Renal cortex interstitium (tissue), 11 donors: ENCODE measurements around the gene GUCY2C. TPM values are rescaled to one million over a fixed set of nuclear protein-coding genes. Genes with fewer than 3 reads are reported as not detected.
"Not testable (repeated sequence)": the region's sequence is repeated elsewhere in the genome, so short reads cannot be mapped to it uniquely, and the experiment has no call there.

ENCODE experiments used
- DNase-seq, 11 donors: peaks; one replicate each; pipeline ENCODE4 v3.0.0-alpha.2; 2013; ENCODE audit warnings: low read depth in 9 of 11, low spot score in 4 of 11; ENCODE audit errors: extremely low read depth in 1 of 11
- polyA plus RNA-seq, 3 donors: library from polyadenylated mRNA; unstranded; fragments of 120-200 nt; gene quantifications; one replicate each; pipeline ENCODE4 v1.2.1, GENCODE V29; 2013; ENCODE audit not compliant: insufficient read length in 3 of 3

GUCY2C gene
- polyA plus RNA-seq, 3 donors = 0.47 to 0.86 (median 0.51) TPM

DNA sequence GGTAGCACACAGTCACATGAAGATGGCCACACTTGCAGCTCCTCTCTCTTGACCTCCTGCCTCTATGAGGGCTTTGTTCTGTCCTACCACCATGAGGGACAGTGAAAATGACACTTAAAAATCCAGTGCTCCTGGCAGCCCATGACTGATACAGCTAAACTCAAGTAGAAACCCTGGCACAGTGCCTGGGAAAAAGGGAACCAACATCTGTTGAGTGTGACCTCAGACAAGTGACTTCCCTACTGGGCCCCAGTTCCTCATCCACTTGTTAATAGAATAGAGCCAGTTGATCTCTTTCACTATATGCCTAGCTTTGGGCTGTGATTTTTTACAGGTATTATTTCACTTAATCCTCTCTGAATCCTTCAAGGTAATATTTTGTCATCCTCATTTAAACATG, 4.8 kb downstream of the GUCY2C start:
- DNase-seq = no peak

DNA sequence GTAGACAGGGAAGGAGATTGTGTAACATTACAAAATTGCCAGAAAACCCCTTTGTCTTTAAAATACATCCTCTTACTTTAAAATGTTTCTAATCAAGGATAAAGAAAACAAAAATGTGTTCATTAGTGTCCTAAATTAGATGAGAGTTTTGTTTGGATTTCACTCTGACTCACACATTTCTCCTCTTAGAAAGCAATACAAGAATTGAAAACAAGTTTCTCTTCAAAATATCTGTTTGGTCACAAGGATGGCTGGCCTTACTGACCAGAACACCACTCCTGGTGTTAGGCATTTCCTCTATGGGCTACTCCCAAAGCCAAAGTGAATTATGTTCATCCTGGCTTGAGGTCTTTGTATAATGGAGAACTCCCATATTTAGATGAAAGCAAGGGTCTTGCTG, 6.4 kb downstream of the GUCY2C start:
- DNase-seq = no peak

DNA sequence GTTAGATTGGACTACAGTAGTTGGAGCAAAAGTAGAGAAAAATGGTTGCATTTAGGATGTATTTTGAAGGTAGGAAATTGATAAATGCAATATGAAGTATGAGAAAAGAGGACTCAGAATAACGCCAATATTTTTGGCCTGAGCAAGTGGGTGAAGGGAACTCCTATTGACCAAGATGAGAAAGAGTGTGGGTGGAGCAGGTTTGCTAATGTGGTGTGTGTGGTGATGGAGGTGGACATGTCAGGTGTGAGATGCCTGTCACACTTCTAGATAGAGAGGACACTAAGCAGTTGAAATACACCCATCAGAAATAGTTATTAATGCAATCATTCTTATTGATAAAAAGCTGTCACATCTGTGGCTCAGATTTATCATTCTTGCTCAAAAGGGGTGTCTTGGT, 7.3 kb downstream of the GUCY2C start:
- DNase-seq = no peak

DNA sequence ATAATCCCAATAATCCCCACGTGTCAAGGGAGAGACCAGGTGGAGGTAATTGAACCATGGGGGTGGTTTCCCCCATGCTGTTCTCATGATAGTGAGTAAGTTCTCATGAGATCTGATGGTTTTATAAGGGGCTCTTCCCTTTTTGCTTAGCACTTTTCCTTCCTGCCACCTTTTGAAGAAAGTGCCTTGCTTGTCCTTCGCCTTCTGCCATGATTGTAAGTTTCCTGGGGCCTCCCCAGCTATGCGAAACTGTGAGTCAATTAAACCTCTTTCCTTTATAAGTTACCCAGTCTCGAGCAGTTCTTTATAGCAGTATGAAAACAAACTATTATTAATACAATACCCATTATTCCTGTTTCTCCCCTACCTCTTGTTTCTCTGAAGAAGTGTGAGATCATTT, 14.2 kb downstream of the GUCY2C start:
- not testable (repeated sequence) for DNase-seq

DNA sequence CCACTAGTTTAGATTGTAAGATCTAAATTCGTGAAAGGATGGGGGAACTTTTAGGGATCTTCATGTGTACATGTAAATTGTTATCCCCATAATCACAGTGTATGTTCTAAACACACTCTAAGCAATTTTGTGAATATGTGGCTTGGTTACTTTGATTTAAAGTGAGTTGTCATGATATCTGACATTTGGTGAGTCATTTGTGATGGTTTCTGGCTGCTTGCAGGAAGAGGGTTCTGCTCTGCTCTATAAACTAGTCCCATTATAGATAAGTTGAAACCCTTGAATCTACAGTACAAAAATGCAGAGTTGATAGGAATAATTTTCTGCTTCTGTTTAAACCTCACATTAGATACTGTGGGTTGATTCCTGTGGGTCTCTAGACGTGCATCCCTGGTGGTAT, 14.8 kb downstream of the GUCY2C start:
- no peak for DNase-seq

DNA sequence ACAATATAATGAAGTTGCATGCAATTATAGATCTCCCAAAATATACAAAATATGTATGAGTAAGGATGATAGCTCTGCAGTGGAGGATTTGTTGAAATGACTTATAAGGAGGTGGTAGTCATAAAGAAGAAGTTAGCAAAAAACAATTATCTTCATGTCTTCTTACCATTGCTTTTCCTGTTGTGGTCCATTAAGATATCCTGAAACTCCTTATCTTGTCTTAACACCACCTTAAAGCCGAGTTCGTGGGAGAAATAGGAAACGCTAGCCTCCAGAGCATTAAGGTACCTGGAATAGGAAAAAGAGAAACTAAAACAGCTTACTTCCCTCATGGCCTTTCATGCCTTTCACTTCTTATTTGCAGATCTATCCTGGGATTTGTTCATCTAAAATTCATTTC, 15.2 kb downstream of the GUCY2C start:
- DNase-seq = no peak

DNA sequence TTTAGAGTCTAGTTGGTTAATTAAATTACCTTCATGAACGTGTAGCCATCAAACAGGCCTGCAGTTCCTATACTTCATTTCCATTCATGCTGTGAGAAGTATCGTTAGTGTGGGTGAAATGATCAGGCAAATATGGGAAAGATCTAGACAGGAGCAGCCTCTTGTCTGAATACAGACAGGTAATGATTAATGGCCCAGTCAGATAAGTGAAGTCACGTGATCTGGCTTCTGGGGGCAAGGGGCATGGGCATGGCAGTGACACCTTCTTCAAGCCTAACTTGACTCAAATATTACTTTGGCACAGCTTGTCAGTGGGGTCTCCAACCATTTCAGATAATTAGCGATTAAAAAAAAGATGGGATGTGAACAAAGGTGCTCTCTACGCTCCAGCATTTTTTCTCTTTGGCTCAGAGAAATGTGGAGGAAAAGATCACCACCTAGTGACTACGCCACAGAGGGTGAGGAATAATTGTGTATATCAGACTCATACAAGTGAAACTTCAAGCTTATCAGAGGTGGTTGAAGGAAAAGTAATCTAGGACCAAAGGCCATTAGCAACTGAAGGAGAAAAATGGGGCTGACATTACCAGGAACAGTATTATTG, 17.8 kb downstream of the GUCY2C start:
- DNase-seq = no peak

DNA sequence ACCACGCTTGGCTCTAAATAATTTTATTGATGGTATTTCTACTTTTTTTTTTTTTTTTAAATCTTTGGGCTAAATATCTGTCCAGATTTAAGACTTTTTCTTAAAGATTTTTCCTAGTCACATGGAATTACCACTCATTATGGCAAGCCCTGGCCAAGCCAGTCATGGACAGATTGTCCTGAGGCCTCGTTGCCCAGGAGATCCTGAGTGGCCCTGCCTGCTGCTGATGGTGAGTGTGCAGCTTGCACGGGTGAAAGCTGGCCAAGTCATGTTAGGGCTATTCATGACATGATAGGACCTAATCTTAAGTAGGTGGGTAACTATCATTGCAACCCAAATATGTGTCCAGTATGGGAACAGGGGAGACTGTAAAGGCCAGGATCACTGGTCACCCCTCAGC, 27.8 kb downstream of the GUCY2C start:
- DNase-seq = no peak

DNA sequence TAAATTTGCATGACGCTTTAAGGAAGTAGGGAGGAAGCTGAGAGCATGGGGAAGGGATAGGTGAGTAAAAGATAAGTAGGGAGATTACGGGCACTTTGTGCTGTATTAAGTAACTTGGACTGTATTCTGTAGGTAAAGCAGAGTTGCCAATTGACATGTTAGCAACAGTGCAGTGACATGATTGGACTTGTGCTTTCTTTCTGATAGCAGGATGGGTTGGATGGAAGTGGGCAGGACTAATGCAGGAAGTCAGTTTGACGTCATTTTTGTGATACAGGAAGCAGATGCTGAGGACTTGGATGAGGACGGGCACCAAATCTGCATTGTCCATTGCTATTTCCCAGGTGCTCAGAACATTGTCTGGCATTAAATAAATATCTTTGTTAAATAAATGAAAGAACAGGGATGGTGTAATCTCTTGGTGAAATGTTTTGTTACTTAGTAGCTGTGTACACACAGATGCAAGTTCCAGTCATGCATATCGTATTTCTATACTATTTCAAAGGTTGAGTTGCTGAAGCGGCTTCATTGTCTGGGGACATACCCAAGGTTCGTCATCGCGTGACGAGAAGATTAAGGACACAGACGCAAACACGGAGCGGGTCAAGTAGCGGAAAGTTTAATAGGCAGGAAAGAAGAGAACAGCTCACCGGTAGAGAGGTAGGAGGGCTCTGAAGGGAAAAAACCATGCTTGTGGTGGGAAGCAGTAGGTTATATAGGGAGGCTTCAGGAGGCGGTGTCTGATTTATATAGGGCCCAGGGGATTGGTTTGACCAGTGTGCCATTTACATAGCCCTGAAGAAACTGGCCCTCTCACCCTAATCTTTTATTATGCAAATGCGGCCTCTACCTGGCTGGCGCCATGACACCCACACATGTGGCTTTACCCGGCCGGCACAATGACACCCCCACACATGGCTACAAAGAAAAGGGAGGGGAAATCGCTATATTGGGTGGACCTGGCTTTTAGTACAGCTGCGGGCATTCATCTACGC, 30.7 kb downstream of the GUCY2C start:
- peak in 1 of 11 donors; percentile 2 for DNase-seq

DNA sequence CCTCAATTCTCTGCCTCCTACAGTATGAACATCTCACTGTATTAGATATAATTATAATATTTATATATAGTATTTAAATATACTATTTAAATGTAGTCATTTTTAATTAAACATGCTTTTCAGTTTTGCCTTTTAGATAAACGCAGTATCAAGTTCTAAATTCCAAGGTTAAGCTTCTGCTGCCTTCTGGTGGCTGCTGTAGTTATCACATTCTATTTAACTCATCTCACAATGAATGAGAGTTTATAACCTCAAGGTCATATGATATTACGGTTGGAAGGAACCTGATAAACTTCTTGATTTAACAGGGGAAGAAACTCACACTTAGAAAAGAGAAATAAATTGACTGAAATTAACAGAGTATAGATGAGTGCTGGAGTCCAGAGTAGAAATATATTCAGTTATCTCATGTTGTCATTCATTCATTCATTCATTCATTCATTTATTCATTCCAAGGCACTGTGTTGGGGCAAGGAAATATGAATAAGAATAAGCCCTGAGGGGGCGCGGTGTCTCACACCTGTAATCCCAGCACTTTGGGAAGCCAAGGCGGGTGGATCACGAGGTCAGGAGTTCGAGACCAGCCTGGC, 31.9 kb downstream of the GUCY2C start:
- DNase-seq = peak in 5 of 11 donors; percentile 6 to 43 (median 17)

DNA sequence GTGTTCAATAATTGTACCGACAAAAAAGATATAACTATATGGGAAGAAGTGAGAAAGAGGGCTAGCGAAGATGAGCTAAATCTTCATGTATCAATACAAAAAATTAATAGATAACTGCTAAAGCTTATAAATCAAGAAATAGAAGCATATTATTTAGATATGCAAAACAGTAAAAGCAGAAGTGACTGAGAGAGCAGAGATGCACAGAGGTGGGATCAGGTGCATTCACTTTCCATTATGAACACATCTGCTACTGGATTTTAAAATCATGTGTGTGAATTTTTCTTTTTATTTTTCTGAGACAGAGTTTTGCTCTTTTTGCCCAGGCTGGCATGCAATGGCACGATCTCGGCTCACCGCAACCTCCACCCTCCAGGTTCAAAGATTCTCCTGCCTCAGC, 33.4 kb downstream of the GUCY2C start:
- no peak for DNase-seq

DNA sequence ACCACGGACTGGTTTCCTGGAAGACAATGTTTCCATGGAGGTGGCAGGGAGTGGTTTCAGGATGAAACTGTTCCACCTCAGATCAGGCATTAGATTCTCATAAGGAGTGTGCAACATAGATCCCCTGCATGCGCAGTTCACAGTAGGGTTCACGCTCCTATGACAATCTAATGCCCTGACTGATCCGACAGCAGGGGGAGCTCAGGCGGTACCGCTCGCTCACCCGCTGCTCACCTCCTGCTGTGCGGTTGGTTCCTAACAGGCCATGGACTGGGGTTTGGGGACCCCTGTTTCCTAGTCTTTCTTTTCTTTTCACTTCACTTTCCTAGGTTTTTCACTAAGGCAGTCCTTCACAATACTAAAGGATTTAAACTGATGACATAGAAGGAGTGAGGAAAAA, 39.6 kb downstream of the GUCY2C start:
- DNase-seq = no peak

DNA sequence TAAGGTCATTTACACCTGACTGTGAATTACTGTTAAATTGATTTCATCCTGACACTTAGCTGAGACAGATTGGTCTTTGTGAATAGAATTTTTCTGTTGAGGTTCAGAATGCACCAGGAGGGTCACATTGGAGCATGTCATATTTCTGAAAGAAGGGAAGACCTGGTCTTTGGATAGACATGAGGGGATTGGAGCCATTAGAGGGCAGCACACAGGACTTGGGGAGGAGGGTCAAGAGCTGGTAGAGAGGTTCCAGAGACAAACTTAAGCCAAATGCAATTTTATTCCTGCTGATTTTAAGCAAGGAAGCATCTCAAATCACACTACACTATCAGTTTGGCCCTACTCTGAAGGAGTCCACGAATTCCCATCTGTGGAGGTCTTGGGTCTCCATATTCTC, 41.1 kb downstream of the GUCY2C start:
- DNase-seq = no peak

DNA sequence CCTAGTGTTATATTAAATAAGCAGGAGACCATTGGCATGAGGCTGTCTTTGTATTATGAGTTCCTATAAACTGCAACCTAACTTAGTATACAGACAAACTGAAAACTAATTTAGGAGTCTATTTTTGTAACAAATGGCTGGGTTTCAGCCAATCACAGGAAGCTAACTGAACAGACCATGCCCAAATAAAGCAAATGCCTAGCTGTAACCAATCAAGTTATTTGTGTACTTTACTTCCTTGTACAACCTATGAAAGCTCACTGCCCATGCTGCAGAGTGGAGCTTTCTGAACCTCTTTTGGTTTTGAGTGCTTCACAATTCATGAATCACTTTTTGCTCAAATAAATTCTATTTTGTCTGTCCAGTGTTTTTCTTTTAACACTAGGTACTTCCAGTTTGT, 41.6 kb downstream of the GUCY2C start:
- DNase-seq = no peak

DNA sequence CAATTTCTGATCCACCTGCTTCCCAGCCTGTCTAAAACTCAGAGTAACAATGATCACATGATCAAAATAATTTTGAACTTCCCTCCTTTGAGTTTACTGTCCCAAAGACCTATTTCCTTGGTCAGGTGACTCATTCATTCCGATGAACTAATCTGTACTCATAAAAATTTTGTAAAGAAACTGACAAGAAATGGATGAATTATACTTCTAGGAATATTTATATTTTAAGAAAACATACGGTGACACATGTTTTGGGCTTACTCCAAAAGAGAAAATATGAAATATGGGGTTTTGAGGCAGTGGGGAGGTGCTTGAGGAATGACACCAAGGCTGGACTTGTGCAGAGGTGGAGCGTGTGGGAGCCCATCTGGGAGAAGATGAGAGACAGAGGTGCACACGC, 42.0 kb downstream of the GUCY2C start:
- DNase-seq = no peak

DNA sequence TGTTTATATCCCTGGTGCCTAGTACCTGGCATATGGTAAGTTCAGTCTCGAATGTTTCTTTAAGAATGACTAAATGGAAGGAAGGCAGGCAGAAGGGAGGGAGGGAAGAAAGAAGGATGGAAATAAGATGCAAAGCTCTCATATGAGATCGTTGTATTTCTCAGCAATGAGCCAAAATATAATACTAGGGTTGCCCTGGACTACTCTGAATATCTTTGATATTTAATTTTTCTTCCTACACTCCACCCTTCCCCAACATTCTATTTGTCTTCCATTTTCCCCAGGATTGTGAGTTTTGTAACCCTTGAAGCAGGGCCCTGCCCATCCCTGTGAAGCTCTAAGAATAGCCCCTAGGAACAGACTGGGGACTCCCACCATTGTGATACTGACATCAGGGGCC, 43.9 kb downstream of the GUCY2C start:
- DNase-seq = no peak

DNA sequence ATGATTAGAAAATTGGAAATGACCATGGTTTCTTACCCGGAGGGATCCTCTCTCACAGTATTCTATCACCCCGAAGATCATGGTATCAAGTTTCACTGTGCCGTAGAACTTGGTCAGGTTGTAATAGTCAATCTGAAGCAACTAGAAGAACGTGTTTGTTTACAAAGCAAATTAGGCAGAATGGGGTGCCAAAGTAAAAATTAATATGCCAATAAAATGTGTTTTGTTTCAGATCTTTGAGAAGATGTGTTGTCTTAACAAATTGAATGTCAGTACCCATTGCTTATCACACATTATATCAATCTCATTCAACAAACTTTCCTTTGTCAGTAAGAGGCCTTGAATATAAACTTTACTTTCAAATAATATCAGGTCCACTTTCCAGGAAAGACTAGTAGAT, 45.0 kb downstream of the GUCY2C start:
- DNase-seq = no peak

DNA sequence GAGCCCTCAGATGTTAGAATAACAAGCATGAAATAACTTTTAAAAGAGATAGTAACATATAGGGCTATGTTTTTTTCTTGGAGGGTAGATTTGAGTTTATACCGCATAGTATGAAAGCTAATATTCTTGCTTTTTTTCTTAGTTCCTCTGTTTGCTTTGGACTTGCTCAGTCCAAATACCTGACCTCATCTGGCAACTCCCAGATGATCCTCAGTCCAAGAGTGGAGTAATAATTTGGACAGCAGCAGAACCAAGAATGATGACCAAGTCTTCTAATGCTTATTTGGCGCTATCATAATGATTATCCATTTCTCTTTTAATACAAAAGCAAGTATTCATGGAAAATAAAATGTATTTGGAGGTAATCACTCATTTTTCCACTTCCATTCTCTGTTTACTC, 45.6 kb downstream of the GUCY2C start:
- DNase-seq = no peak

DNA sequence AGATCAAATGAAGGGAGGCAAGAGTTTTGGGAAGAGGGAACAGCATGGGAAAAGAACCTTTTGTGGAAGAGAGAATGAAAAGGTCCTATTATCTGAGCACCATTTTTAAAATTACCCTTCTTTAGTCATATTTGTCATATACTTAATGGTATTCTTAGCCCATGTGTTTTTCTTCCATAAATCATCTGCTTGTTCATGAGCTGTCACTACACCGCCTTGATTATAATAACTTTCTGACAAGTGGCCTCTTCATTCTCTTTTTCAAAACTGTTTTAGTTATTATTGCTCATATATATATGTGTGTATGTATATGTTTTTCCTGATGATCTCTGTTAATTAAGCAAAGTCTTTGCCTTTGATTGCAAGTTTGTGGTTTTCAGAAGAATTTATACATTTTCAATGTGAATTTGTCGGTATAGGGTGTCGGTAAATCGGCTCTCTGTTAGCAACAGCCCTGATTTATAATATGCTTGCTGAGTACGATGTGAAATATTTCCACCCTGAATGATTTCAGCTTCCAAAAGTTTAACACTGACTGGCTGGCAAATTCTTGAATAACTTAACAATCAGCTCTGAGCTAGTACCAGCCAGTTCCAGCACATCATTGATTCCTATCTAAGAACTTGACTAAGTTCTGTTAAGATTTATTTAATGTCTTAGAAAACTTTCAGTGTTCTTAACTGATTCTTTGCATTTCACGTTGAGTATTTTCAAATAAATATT, 49.2 kb downstream of the GUCY2C start:
- no peak for DNase-seq

DNA sequence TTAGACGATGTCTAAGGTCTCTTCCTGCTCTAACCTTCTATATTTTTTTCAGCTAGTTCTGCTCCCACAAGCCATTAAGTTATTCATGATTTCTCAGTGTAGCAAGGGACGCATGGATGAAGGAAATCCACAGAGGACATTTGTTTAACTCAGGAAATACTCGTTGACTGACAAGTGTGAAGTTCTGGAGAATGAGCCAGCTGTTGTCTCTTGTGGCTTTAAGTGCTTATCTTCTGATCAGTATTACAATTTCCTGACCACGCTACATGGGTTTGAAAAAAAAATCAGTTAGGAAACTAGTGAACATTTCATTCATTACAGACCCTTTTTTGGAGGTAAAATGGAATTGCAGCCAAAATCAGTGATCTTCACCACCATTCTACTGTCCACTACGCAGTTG, 53.1 kb downstream of the GUCY2C start:
- DNase-seq = no peak
